Peyer's patch (tissue), 4 donors: ENCODE data around the gene ATP2B1. TPM values are rescaled to one million over a fixed set of nuclear protein-coding genes. Genes with fewer than 3 reads are reported as not detected.

ENCODE experiments used
- DNase-seq, 3 donors: peaks; one replicate each; pipeline ENCODE4 v3.0.0-alpha.2; 2017 to 2019
- H3K27ac ChIP-seq, 4 donors: fragments of 200-600 bp; sonication (generic); one replicate each; pipeline ENCODE4 v1.5.1; 2016 to 2019
- H3K27me3 ChIP-seq, 2 donors: fragments of 200-600 bp; sonication (generic); one replicate each; pipeline ENCODE4 v1.5.1; 2019
- H3K36me3 ChIP-seq, 3 donors: fragments of 200-600 bp; sonication (generic); one replicate each; pipeline ENCODE4 v1.5.1; 2016 to 2019
- H3K4me1 ChIP-seq, 4 donors: fragments of 200-600 bp; sonication (generic); one replicate each; pipeline ENCODE4 v1.5.1; 2016 to 2019
- H3K4me3 ChIP-seq, 4 donors: fragments of 200-600 bp; sonication (generic); 1 replicate in 3 of 4; 2 replicates in 1 of 4; pipeline ENCODE4 v1.5.1; 2016 to 2019; ENCODE audit warnings: mild to moderate bottlenecking in 1 of 4
- H3K9me3 ChIP-seq, 4 donors: fragments of 200-600 bp; sonication (generic); one replicate each; pipeline ENCODE4 v1.5.1; 2016 to 2019; ENCODE audit warnings: mild to moderate bottlenecking in 1 of 4
- POLR2A ChIP-seq, 2 donors: fragments of 450-650 bp; IDR thresholded peaks; one replicate each; pipeline ENCODE4 v1.5.1; 2017; ENCODE audit warnings: antibody characterized with exemption in 2 of 2, mild to moderate bottlenecking in 2 of 2, moderate library complexity in 2 of 2
- total RNA-seq, 4 donors: library from RNA; depleted of rRNA; stranded (reverse); fragments of >200 nt; gene quantifications; one replicate each; pipeline ENCODE4 v1.1.0, GENCODE V29; 2016
- TF ChIP-seq, protein P1 (sequence below), 6 experiments: fragments of 450-650 bp in 4 of 6; fragments of 200-600 bp in 2 of 6; sonication (generic) in 1 of 6; IDR thresholded peaks; one replicate each; pipeline ENCODE4 v1.5.1; 2017 to 2019; ENCODE audit warnings: antibody characterized with exemption in 6 of 6, mild to moderate bottlenecking in 3 of 6, moderate library complexity in 1 of 6

ATP2B1 gene
- total RNA-seq, 4 donors from 2014 or later, result 79.2 to 117 (median 85.7) TPM

DNA sequence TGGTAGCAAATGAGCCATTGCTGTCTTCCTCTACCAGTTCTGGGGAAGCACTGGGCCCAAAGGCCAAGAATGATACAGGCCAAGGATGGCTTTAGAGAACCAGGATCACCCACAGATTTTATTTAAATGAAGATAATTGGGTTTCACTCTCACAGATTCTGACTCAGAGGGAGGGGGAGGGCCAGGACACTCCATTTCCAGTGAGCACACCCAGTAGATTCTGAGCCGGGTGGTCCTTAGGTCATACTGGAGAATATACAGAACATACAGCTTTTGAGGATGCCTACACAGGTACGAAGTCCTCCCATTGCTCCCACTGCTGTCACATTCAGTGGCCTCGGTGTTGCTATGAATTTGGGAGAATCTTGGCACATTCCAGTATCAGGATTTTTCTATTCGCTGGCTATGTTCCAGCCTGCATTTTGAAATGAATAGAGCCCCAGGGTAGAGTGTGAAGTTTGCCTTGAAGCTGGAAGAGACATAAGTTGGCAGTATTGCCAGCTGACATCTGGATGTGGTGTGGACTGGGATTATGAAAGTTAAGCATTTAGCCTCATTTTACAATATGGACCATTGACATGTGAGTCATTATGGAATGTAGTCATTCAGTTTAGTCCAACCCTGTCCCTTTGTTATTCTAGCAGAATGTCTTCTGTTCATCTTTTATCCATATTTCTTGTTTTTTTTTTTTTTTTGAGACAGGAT, 137.0 kb downstream of the ATP2B1 start:
- DNase-seq, result no peak
- Histone ChIP-seq H3K9me3 (no peaks in the 10 kb centered on the region), H3K27me3 (no peaks in the 10 kb centered on the region), H3K36me3 (no peaks in the 10 kb centered on the region), H3K4me1 (no peaks in the 10 kb centered on the region), H3K27ac (no peak overlapping the region), H3K4me3 (no peak overlapping the region)
- TF ChIP-seq POLR2A (IDR thresholded peaks at IDR 0.05), result no peak

DNA sequence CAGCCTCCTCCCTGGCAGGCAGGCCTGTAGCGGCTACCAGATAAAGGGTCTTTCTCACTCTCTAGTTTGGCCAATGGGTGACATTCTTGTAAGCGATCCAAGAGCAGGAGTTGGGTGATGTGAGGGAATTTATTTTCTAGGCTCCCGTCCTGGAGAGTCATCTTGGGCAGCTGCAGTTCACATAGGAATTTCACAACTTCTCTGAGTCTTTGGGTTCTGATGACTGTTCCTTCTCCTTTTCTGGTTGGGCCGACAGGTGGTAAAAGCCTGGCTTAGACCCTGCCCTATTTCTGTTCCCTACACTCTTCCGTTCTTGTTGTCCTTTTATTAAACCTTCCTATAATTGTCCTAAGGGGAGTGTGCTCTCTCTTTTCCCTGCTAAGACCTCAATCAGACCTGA, 140.2 kb downstream of the ATP2B1 start:
- Histone ChIP-seq H3K36me3 (no peaks in the 10 kb centered on the region), H3K27me3 (no peaks in the 10 kb centered on the region), H3K27ac (no peak overlapping the region), H3K4me3 (no peak overlapping the region), H3K4me1 (no peaks in the 10 kb centered on the region), H3K9me3 (no peaks in the 10 kb centered on the region)
- no peak for TF ChIP-seq POLR2A (IDR thresholded peaks at IDR 0.05)
- TF ChIP-seq, protein P1, sequence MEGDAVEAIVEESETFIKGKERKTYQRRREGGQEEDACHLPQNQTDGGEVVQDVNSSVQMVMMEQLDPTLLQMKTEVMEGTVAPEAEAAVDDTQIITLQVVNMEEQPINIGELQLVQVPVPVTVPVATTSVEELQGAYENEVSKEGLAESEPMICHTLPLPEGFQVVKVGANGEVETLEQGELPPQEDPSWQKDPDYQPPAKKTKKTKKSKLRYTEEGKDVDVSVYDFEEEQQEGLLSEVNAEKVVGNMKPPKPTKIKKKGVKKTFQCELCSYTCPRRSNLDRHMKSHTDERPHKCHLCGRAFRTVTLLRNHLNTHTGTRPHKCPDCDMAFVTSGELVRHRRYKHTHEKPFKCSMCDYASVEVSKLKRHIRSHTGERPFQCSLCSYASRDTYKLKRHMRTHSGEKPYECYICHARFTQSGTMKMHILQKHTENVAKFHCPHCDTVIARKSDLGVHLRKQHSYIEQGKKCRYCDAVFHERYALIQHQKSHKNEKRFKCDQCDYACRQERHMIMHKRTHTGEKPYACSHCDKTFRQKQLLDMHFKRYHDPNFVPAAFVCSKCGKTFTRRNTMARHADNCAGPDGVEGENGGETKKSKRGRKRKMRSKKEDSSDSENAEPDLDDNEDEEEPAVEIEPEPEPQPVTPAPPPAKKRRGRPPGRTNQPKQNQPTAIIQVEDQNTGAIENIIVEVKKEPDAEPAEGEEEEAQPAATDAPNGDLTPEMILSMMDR (IDR thresholded peaks at IDR 0.05), result no peak
- DNase-seq, result no peak

DNA sequence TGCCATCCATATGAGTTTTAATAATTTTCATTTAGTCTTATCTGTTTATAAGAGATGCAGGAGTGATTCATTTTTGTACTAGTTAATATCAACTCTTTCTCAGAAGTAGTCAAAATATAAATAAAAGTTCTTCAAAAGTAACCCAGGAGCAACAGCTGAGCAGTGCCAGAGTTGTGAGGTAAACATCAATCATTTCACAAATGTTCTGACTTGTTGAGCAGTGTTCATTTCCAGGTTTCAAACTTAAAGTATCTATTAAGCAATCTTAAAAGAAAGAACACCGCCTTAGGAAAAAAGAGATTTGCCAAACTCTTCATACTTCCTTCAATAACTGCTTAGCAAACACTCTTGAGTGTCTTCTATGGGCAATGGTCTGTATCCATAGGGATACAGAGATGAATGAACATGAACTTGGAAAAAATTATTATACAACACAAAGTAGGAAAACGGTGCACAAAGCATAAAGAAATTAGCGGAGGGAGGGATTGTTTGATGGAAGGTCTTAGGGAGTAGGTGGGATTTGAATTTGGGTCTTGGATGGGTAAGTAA, 140.9 kb downstream of the ATP2B1 start:
- H3K27me3 ChIP-seq, result no peaks in the 10 kb centered on the region
- no peak for DNase-seq
- H3K27ac ChIP-seq, result no peak overlapping the region
- H3K4me3 ChIP-seq, result no peak overlapping the region
- no peaks in the 10 kb centered on the region for H3K36me3 ChIP-seq
- H3K9me3 ChIP-seq, result no peaks in the 10 kb centered on the region
- no peak for TF ChIP-seq POLR2A (IDR thresholded peaks at IDR 0.05)
- TF ChIP-seq, protein P1 (IDR thresholded peaks at IDR 0.05), result no peak
- no peaks in the 10 kb centered on the region for H3K4me1 ChIP-seq

DNA sequence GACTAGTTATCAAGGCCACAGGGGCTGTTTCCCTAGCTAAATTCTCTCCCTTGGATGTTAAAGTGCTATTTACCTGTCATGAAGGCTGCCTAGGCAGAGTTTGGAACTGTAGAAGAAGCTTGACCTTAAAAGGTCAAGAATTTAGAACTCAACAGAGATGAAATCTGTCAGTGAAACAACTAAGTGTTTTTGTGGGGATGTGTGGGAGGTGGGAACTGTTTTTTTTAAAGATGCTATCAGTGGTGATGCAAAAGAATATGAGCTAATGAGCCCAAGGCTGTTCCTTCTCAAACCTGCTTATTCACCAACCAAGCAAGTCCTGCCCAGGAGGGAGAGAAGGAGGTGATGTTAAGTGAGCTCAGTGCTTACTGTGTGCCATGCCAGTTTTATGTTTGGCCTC, 142.0 kb downstream of the ATP2B1 start:
- H3K27me3 ChIP-seq, result no peaks in the 10 kb centered on the region
- H3K9me3 ChIP-seq, result no peaks in the 10 kb centered on the region
- H3K27ac ChIP-seq, result no peak overlapping the region
- H3K4me1 ChIP-seq, result no peaks in the 10 kb centered on the region
- no peaks in the 10 kb centered on the region for H3K36me3 ChIP-seq
- DNase-seq, result no peak
- H3K4me3 ChIP-seq, result no peak overlapping the region
- TF ChIP-seq, protein P1 (IDR thresholded peaks at IDR 0.05), result no peak
- no peak for TF ChIP-seq POLR2A (IDR thresholded peaks at IDR 0.05)

DNA sequence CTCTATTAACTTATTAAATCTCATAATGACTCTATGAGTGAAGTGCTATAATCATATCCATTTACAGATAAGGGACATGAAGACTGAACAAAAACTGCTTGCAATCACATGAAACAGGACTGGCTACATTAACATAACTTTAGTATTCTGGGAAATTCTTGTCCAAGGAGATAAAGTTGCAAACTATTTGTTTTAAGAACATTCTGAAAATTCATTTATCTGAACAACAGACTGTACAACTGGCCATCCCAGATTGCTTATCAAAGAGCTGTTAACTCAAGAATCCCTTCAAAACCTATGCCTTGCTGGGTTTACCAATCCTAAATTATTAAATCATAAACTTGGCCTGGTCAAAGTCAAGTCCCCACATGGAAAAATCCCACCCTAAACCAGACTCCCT, 143.6 kb downstream of the ATP2B1 start:
- H3K4me3 ChIP-seq, result no peak overlapping the region
- no peak overlapping the region for H3K27ac ChIP-seq
- H3K4me1 ChIP-seq, result no peaks in the 10 kb centered on the region
- H3K27me3 ChIP-seq, result no peaks in the 10 kb centered on the region
- H3K9me3 ChIP-seq, result no peaks in the 10 kb centered on the region
- H3K36me3 ChIP-seq, result no peaks in the 10 kb centered on the region
- TF ChIP-seq, protein P1 (IDR thresholded peaks at IDR 0.05), result no peak
- no peak for TF ChIP-seq POLR2A (IDR thresholded peaks at IDR 0.05)
- DNase-seq, result no peak

DNA sequence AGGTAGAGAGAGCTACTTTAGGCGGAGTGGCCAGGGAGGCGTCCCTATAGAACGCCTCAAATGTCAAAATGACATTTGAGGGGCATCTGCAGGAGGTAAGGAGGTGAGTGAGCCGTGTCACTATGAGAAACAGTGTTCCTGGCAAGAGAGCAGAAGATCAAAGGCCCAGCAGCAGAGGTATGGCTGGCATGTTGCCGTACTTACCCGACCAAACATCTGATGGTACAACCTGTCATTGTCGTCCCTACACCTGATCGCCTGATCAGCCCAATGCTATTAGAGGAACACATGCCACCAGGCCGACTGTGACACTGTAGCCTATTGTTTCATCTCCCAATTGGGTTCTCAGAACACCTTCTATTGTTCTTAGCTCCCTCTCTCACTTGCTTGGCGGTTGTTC, 148.9 kb downstream of the ATP2B1 start:
- no peaks in the 10 kb centered on the region for H3K4me1 ChIP-seq
- H3K4me3 ChIP-seq, result no peak overlapping the region
- H3K27me3 ChIP-seq, result no peaks in the 10 kb centered on the region
- H3K9me3 ChIP-seq, result no peaks in the 10 kb centered on the region
- no peaks in the 10 kb centered on the region for H3K36me3 ChIP-seq
- no peak overlapping the region for H3K27ac ChIP-seq
- no peak for DNase-seq
- no peak for TF ChIP-seq POLR2A (IDR thresholded peaks at IDR 0.05)
- TF ChIP-seq, protein P1 (IDR thresholded peaks at IDR 0.05), result no peak
